Transverse colon (tissue), 4 donors: ENCODE measurements around the gene RSPO4.

Experiments
- EP300 ChIP-seq: sonication (generic); formaldehyde crosslinking; IDR thresholded peaks from one replicate; pipeline ENCODE4 v1.6.1; 2017; ENCODE audit warnings: antibody characterized with exemption, low read depth
- POLR2A ChIP-seq: fragments of 450-650 bp; IDR thresholded peaks from one replicate; pipeline ENCODE4 v1.6.1; 2016; ENCODE audit warnings: antibody characterized with exemption, mild to moderate bottlenecking, moderate library complexity
- POLR2AphosphoS5 ChIP-seq, 3 donors: sonication (generic); formaldehyde crosslinking; IDR thresholded peaks; one replicate each; pipeline ENCODE4 v1.6.1; 2016; ENCODE audit warnings: antibody characterized with exemption in 3 of 3
- TF ChIP-seq, protein P1 (sequence below), 5 experiments: fragments of 200-600 bp in 3 of 5; fragments of 450-650 bp in 2 of 5; sonication (generic) in 3 of 5; IDR thresholded peaks; 1 replicate in 2 of 5; 2 replicates in 3 of 5; pipeline ENCODE4 v1.5.1; 2016 to 2017; ENCODE audit warnings: antibody characterized with exemption in 5 of 5, inconsistent platforms in 3 of 5, mild to moderate bottlenecking in 2 of 5, moderate library complexity in 1 of 5

GRCh38 chr20:1019344-1019743 lies 17.2 kb upstream of the RSPO4 start:
- no peak for TF ChIP-seq POLR2AphosphoS5 (IDR thresholded peaks at IDR 0.05)
- TF ChIP-seq, protein P1, sequence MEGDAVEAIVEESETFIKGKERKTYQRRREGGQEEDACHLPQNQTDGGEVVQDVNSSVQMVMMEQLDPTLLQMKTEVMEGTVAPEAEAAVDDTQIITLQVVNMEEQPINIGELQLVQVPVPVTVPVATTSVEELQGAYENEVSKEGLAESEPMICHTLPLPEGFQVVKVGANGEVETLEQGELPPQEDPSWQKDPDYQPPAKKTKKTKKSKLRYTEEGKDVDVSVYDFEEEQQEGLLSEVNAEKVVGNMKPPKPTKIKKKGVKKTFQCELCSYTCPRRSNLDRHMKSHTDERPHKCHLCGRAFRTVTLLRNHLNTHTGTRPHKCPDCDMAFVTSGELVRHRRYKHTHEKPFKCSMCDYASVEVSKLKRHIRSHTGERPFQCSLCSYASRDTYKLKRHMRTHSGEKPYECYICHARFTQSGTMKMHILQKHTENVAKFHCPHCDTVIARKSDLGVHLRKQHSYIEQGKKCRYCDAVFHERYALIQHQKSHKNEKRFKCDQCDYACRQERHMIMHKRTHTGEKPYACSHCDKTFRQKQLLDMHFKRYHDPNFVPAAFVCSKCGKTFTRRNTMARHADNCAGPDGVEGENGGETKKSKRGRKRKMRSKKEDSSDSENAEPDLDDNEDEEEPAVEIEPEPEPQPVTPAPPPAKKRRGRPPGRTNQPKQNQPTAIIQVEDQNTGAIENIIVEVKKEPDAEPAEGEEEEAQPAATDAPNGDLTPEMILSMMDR (IDR thresholded peaks at IDR 0.05): no peak
- TF ChIP-seq POLR2A: no peak
- TF ChIP-seq EP300: no peak
